ENCODE results near the gene NLRC5.

DNA sequence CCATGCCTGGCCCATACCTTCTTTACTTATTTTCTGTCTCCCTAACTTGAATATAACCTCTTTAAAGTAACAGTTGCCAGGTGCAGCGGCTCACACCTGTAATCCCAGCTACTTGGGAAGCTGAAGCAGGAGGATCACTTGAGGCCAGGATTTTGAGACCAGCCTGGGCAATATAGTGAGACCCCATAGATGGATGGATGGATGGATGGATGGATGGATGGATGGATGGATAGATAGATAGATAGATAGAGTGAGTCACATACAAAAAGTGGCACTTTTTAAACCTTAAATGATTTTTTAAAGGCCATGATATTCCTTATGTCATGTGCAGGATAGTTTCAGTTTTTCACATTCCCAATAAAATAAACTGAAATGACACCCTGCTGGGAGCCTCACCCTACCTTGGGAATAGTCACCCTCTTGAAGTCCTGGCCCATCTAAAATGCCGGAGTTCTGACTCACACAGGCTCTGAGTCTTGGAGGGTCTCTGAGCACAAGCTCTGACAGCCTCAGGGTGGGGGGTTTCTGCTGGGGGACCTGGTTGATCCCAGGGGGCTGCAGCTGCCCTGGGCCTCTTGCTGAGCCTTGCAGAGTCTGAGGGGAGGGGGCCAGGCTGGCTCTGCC, 129.2 kb downstream of the NLRC5 start:
- TF ChIP-seq, protein P1, sequence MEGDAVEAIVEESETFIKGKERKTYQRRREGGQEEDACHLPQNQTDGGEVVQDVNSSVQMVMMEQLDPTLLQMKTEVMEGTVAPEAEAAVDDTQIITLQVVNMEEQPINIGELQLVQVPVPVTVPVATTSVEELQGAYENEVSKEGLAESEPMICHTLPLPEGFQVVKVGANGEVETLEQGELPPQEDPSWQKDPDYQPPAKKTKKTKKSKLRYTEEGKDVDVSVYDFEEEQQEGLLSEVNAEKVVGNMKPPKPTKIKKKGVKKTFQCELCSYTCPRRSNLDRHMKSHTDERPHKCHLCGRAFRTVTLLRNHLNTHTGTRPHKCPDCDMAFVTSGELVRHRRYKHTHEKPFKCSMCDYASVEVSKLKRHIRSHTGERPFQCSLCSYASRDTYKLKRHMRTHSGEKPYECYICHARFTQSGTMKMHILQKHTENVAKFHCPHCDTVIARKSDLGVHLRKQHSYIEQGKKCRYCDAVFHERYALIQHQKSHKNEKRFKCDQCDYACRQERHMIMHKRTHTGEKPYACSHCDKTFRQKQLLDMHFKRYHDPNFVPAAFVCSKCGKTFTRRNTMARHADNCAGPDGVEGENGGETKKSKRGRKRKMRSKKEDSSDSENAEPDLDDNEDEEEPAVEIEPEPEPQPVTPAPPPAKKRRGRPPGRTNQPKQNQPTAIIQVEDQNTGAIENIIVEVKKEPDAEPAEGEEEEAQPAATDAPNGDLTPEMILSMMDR (conservative IDR thresholded peaks at IDR 0.05): no peak
- no peak for TF ChIP-seq EZH2 (IDR thresholded peaks at IDR 0.05; ENCODE audit: low read depth)

Data from PC-9 (cell line).